Muscle of leg (tissue), 11 donors: ENCODE results near the gene KIAA2012. TPM values are rescaled to one million over a fixed set of nuclear protein-coding genes. Genes with fewer than 3 reads are reported as not detected.
A peak's percentile ranks its signal among the peaks of the same experiment; 100 is the strongest.

ENCODE experiments used
- DNase-seq: peaks from one replicate; pipeline ENCODE4 v3.0.0; 2013
- H3K27ac ChIP-seq: one replicate; pipeline ENCODE4 v1.5.1; 2013; ENCODE audit warnings: mild to moderate bottlenecking, low read length, control low read depth
- H3K27me3 ChIP-seq: one replicate; pipeline ENCODE4 v1.6.1; 2013; ENCODE audit warnings: low read length; ENCODE audit not compliant: control insufficient read depth, insufficient read depth
- H3K36me3 ChIP-seq: one replicate; pipeline ENCODE4 v1.6.1; 2013; ENCODE audit warnings: low read length; ENCODE audit not compliant: control insufficient read depth, insufficient read depth
- H3K4me1 ChIP-seq: one replicate; pipeline ENCODE4 v1.6.1; 2013; ENCODE audit warnings: low read length; ENCODE audit not compliant: control insufficient read depth, insufficient read depth
- H3K4me3 ChIP-seq: one replicate; pipeline ENCODE4 v1.5.1; 2013; ENCODE audit warnings: low read length, control low read depth
- H3K9me3 ChIP-seq: replicated peaks from 2 replicates; pipeline ENCODE4 v1.6.1; 2013; ENCODE audit warnings: low read depth, low read length; ENCODE audit not compliant: control insufficient read depth
- WGBS: methylation state at CpG from one replicate; pipeline ENCODE4 v1.1.5; 2013; ENCODE audit warnings: missing lambda C conversion rate; ENCODE audit not compliant: insufficient coverage; 5-methylcytosine and 5-hydroxymethylcytosine counted together
- polyA plus RNA-seq, 8 donors: library from polyadenylated mRNA; unstranded; fragments of 120-200 nt; gene quantifications; one replicate each; pipeline versions ENCODE4 v1.2.1 to v1.2.3, GENCODE V29; 2013; ENCODE audit warnings: inconsistent platforms in 1 of 8, low replicate concordance in 1 of 8; ENCODE audit not compliant: insufficient read length in 8 of 8, insufficient read depth in 1 of 8
- total RNA-seq: library from RNA; stranded (reverse); fragments of 120-200 nt; gene quantifications from one replicate; pipeline ENCODE4 v1.2.4, GENCODE V29; 2013

The KIAA2012 gene
- total and polyA plus RNA-seq, 9 donors, result 0.14 to 0.75 (median 0.22) TPM

DNA sequence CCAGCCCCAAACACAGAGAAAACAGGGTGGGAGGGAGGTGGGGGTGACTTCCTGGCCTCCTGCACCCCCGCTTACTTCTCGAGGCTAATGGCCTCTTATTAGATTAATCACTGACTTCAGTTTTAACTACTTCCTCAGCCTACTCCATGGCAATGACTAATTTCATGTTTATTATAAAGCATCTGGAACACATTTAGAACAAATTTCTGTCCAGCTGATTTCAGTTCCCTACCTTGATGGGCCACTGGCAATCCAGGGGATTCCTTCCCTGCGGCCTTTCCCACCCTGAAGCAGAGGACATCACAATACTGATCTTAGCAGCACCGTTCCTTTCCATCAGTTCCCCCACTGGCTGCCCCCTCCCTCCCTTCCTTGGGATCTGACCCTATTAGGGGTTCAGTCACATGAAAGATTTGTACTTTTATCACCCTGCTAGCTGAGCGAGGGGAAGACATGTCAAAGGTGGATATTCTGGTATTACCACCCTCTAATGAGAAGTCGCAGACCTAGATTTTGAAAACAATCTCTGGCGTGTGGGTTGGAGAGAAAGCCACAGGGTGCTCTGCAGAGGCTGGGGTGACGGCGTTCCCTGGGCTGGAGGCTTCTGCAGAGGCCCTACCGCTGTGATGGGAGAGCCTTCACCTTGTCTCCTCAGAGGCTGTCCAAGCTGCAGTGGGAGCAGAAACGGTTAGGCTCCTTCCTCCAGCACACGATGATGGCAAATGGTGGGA lies 67.6 kb downstream of the KIAA2012 start:
- Histone ChIP-seq H3K36me3 (no peaks in the 10 kb centered on the region), H3K4me3 (no peak overlapping the region), H3K4me1 (peaks cover 5% of the 10 kb centered on the region), H3K27ac (no peak overlapping the region), H3K27me3 (no peaks in the 10 kb centered on the region), H3K9me3 (no peaks in the 10 kb centered on the region)
- DNase-seq, result no peak
- WGBS, result 78% methylated on average over 4 of the region's 12 CpGs

GRCh38 chr2:202141329-202141947 lies 68.4 kb downstream of the KIAA2012 start:
- H3K9me3 ChIP-seq, result no peaks in the 10 kb centered on the region
- no peak for DNase-seq
- H3K4me1 ChIP-seq, result no peaks in the 10 kb centered on the region
- H3K27me3 ChIP-seq, result no peaks in the 10 kb centered on the region
- H3K4me3 ChIP-seq, result no peak overlapping the region
- H3K36me3 ChIP-seq, result no peaks in the 10 kb centered on the region
- H3K27ac ChIP-seq, result no peak overlapping the region
- no CpG with 5 or more reads among the region's 4 CpGs for WGBS

DNA sequence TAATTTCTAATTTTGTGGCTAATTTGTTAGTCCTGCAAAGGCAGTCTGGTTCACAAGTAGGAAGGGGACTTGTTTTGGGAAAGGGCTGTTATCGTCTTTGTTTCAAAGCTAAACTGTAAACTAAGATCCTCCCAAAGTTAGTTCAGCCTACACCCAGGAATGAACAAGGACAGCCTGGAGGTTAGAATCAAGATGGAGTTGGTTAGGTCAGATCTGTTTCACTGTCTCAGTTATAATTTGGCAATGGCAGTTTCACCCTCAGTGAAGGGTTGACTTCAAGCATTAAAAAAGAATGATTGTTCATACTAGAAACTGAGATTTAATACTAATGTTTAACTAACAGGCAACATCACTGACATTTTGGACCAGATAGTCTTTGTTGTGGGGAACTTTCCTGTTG lies 69.5 kb downstream of the KIAA2012 start:
- H3K4me1 ChIP-seq, result peaks cover 5% of the 10 kb centered on the region
- no peak overlapping the region for H3K4me3 ChIP-seq
- H3K27ac ChIP-seq, result no peak overlapping the region
- H3K27me3 ChIP-seq, result no peaks in the 10 kb centered on the region
- H3K36me3 ChIP-seq, result no peaks in the 10 kb centered on the region
- DNase-seq, result no peak
- H3K9me3 ChIP-seq, result no peaks in the 10 kb centered on the region
- WGBS, result no CpG with 5 or more reads among the region's 1 CpG

DNA sequence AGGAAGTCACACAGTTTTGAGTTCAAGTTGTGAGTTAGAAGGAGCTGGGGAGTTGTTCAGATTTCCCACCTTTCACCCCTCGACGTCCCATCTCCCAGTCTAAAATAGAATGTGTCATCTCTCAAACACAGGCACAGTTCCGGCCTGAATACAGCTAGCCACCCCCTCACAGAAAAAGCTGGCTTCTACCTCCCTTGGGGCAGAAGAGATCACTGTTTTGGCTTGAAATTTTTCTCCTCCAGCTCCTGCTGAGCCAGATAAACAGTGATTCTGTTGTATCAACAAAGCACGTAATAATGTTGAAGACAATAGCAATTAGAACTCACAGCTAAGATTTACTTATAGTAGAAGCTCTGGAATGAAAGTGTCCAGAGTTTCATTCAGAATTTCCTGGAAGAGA lies 74.7 kb downstream of the KIAA2012 start:
- peaks cover 19% of the 10 kb centered on the region for H3K4me1 ChIP-seq
- DNase-seq, result peak; percentile 78
- no peaks in the 10 kb centered on the region for H3K36me3 ChIP-seq
- H3K9me3 ChIP-seq, result no peaks in the 10 kb centered on the region
- no peak overlapping the region for H3K27ac ChIP-seq
- H3K27me3 ChIP-seq, result no peaks in the 10 kb centered on the region
- no peak overlapping the region for H3K4me3 ChIP-seq
- 17% methylated on average over 1 of the region's 4 CpGs for WGBS

DNA sequence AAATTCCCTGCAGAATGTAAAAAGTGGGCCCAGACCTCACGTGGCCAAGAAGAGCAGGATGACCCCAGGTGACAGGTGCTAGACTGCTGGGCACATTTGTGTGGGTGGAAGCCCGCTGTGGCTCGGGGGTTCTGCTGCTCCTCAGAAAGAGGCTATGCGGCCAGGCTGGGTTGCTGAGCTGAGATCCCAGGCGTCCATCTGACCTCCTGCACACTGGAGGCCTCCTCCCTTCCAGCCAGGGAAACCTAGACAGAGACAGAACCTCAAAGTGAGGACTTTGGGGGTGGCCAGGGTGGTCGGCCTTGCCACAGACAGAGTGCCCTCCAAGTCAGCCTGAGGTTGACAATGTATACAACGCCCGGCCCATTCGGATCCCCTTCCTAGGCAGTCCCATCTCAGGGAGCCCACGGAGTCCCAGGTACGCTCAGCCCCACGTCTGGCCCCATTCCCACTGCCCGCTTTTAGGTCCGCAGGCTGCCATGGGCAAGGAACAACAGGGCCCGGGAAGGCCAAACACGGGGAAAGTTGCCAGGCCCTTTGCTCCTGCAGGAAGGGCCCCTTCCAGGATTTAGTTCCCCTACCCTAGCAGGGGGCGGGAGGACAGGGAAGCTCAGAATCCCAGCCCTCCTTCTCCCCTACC lies 75.6 kb downstream of the KIAA2012 start:
- Histone ChIP-seq H3K9me3 (no peaks in the 10 kb centered on the region), H3K36me3 (no peaks in the 10 kb centered on the region), H3K27me3 (no peaks in the 10 kb centered on the region), H3K4me1 (peaks cover 19% of the 10 kb centered on the region), H3K4me3 (no peak overlapping the region), H3K27ac (no peak overlapping the region)
- no peak for DNase-seq
- 96% methylated on average over 12 of the region's 17 CpGs for WGBS

DNA sequence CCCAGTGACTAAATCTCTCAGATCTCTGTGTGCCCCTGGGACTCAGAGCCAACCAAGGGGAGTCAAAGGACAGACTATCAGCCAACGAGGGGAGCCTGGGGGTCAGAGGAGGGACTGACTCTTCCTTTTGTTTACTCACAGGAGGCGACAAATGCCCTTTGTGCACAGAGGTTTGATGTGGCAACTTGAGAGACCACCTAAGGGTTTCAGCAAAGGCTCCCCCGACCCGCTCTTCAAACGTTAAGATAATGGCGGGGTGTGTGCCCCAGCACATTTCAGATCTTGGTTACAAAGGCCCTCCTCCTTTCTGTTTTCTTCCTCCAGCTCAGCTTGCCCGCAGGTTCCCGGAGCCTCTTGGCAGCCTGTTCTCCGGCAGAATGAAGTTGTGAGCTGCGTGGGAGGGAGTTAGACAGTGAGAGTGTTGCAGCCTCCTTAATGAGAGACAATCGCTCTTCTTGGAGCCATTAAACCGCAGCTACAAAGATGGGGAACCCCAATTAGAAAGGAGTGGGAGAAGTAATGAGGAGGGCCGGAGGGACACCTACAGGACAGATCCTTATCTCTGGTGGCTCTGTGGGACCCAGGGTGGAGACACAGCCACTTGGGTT lies 76.2 kb downstream of the KIAA2012 start:
- no peaks in the 10 kb centered on the region for H3K9me3 ChIP-seq
- no peaks in the 10 kb centered on the region for H3K27me3 ChIP-seq
- no peak overlapping the region for H3K4me3 ChIP-seq
- no peak overlapping the region for H3K27ac ChIP-seq
- H3K36me3 ChIP-seq, result no peaks in the 10 kb centered on the region
- WGBS, result 24% methylated on average over 5 of the region's 13 CpGs
- H3K4me1 ChIP-seq, result peaks cover 21% of the 10 kb centered on the region
- DNase-seq, result peak; percentile 64

- H3K9me3 ChIP-seq, result no peaks in the 10 kb centered on the region
- no CpG with 5 or more reads among the region's 4 CpGs for WGBS
- H3K27ac ChIP-seq, result no peak overlapping the region
- no peak for DNase-seq
- H3K4me3 ChIP-seq, result no peak overlapping the region
- no peaks in the 10 kb centered on the region for H3K36me3 ChIP-seq
- no peaks in the 10 kb centered on the region for H3K27me3 ChIP-seq
- H3K4me1 ChIP-seq, result peaks cover 21% of the 10 kb centered on the region
These were observed 76.9 kb downstream of the KIAA2012 start for GRCh38 chr2:202149936-202150335.

DNA sequence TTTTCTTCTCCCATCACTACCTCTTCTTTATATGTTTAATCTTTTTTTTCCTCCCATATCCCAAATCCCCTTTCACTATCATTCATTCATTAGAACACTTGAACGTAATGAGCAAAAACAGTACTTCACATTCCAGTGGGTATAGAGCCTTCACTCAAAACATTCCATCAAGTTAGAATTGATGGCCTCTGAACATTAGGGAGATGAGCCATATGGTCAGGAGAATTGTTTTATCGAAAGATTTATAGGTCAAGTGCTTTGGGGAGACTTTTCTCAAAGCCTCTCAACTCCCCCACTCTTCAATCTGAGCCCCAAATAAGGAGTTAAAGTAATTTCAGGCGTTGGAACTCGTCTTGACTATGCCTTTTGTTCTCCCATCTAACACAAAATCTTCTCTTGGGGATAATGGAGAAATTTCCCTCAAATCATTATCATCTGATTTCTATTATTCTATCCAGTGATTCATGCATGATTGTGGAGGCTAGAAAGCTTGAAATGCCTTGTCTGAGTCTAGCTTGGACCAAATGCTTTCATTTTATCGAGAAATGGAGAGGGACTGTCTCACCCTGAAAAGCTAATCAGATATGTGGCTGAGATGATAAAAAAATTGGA lies 79.2 kb downstream of the KIAA2012 start:
- H3K27me3 ChIP-seq, result no peaks in the 10 kb centered on the region
- DNase-seq, result peak; percentile 56
- peaks cover 20% of the 10 kb centered on the region for H3K4me1 ChIP-seq
- H3K36me3 ChIP-seq, result no peaks in the 10 kb centered on the region
- no peak overlapping the region for H3K4me3 ChIP-seq
- no CpG with 5 or more reads among the region's 5 CpGs for WGBS
- no peak overlapping the region for H3K27ac ChIP-seq
- no peaks in the 10 kb centered on the region for H3K9me3 ChIP-seq

GRCh38 chr2:202154613-202155012 lies 81.6 kb downstream of the KIAA2012 start:
- Histone ChIP-seq H3K4me1 (peaks cover 2% of the 10 kb centered on the region), H3K27ac (no peak overlapping the region), H3K9me3 (no peaks in the 10 kb centered on the region), H3K4me3 (no peak overlapping the region), H3K27me3 (no peaks in the 10 kb centered on the region), H3K36me3 (no peaks in the 10 kb centered on the region)
- no peak for DNase-seq
- WGBS, result no CpG with 5 or more reads among the region's 9 CpGs
